H9 (cell line): Measurements from ENCODE around the gene CEP250. TPM values are rescaled to one million over a fixed set of nuclear protein-coding genes. Genes with fewer than 3 reads are reported as not detected.

ENCODE experiments used
- DNase-seq: peaks from one replicate; pipeline ENCODE4 v3.0.0-alpha.2; 2017
- H2AFZ ChIP-seq: one replicate; pipeline ENCODE4 v1.6.1; 2013; ENCODE audit warnings: mild to moderate bottlenecking, low read length, control low read depth, moderate library complexity
- H2AK5ac ChIP-seq: 2 replicates; pipeline ENCODE4 v1.6.1; 2013; ENCODE audit warnings: low read length, control low read depth, mixed read lengths; ENCODE audit not compliant: insufficient read length
- H2BK120ac ChIP-seq: one replicate; pipeline ENCODE4 v1.6.1; 2013; ENCODE audit warnings: low read depth, mild to moderate bottlenecking, low read length, control low read depth, inconsistent platforms; ENCODE audit not compliant: poor library complexity, severe bottlenecking
- H2BK12ac ChIP-seq: 2 replicates; pipeline ENCODE4 v1.6.1; 2013; ENCODE audit warnings: low read length, control low read depth, mixed read lengths, low read depth; ENCODE audit not compliant: insufficient read length
- H2BK15ac ChIP-seq: 2 replicates; pipeline ENCODE4 v1.6.1; 2013; ENCODE audit warnings: low read depth, low read length, control low read depth
- H2BK20ac ChIP-seq: one replicate; pipeline ENCODE4 v1.6.1; 2013; ENCODE audit warnings: low read depth, mild to moderate bottlenecking, low read length, control low read depth, inconsistent platforms; ENCODE audit not compliant: poor library complexity, severe bottlenecking
- H2BK5ac ChIP-seq: 2 replicates; pipeline ENCODE4 v1.6.1; 2013; ENCODE audit warnings: low read length, control low read depth, mixed read lengths; ENCODE audit not compliant: insufficient read length
- H3K14ac ChIP-seq: 2 replicates; pipeline ENCODE4 v1.6.1; 2013; ENCODE audit warnings: low read length, control low read depth; ENCODE audit not compliant: insufficient read depth
- H3K18ac ChIP-seq: 2 replicates; pipeline ENCODE4 v1.6.1; 2013; ENCODE audit warnings: low read depth, mild to moderate bottlenecking, mixed read lengths, low read length, control low read depth; ENCODE audit not compliant: insufficient read length
- H3K23ac ChIP-seq: 2 replicates; pipeline ENCODE4 v1.6.1; 2013; ENCODE audit warnings: low read length, control low read depth, mixed read lengths, low read depth; ENCODE audit not compliant: insufficient read length
- H3K23me2 ChIP-seq: 2 replicates; pipeline ENCODE4 v1.6.1; 2013; ENCODE audit warnings: low read depth, mild to moderate bottlenecking, mixed read lengths, low read length, control low read depth; ENCODE audit not compliant: insufficient read length, poor library complexity, severe bottlenecking
- H3K27ac ChIP-seq: 2 replicates; pipeline ENCODE4 v1.5.1; 2013; ENCODE audit warnings: low read length, control low read depth, mixed read lengths, low read depth; ENCODE audit not compliant: insufficient read length
- H3K27me3 ChIP-seq: 2 replicates; pipeline ENCODE4 v1.6.1; 2013; ENCODE audit warnings: low read length, control low read depth, inconsistent platforms; ENCODE audit not compliant: insufficient read depth
- H3K4ac ChIP-seq: 2 replicates; pipeline ENCODE4 v1.6.1; 2013; ENCODE audit warnings: low read depth, mild to moderate bottlenecking, control low read depth, inconsistent platforms, low read length, moderate library complexity
- H3K4me1 ChIP-seq: 2 replicates; pipeline ENCODE4 v1.6.1; 2013; ENCODE audit warnings: low read length, control low read depth, inconsistent platforms; ENCODE audit not compliant: insufficient read depth
- H3K4me2 ChIP-seq: 2 replicates; pipeline ENCODE4 v1.6.1; 2013; ENCODE audit warnings: low read length, control low read depth, mixed read lengths; ENCODE audit not compliant: insufficient read length, insufficient read depth
- H3K56ac ChIP-seq: 2 replicates; pipeline ENCODE4 v1.6.1; 2013; ENCODE audit warnings: low read depth, mild to moderate bottlenecking, mixed read lengths, low read length, control low read depth; ENCODE audit not compliant: insufficient read length
- H3K79me1 ChIP-seq: 2 replicates; pipeline ENCODE4 v1.6.1; 2013; ENCODE audit warnings: low read depth, mild to moderate bottlenecking, moderate library complexity, low read length, control low read depth, inconsistent platforms; ENCODE audit not compliant: insufficient read depth, poor library complexity, severe bottlenecking
- H3K79me2 ChIP-seq: 2 replicates; pipeline ENCODE4 v1.6.1; 2013; ENCODE audit warnings: low read length, control low read depth, inconsistent platforms; ENCODE audit not compliant: insufficient read depth
- H3K9ac ChIP-seq: 2 replicates; pipeline ENCODE4 v1.6.1; 2013; ENCODE audit warnings: low read length, control low read depth, mixed read lengths; ENCODE audit not compliant: insufficient read length; ENCODE audit errors: extremely low read depth
- H3K9me3 ChIP-seq: one replicate; pipeline ENCODE4 v1.6.1; 2013; ENCODE audit warnings: low read depth, low read length, inconsistent platforms; ENCODE audit not compliant: control insufficient read depth
- H3T11ph ChIP-seq: one replicate; pipeline ENCODE4 v1.6.1; 2013; ENCODE audit warnings: mild to moderate bottlenecking, low read length, control low read depth, inconsistent platforms
- H4K20me1 ChIP-seq: one replicate; pipeline ENCODE4 v1.6.1; 2013; ENCODE audit not compliant: control insufficient read depth, insufficient read length, insufficient read depth
- H4K5ac ChIP-seq: 2 replicates; pipeline ENCODE4 v1.6.1; 2013; ENCODE audit warnings: low read depth, mild to moderate bottlenecking, mixed read lengths, low read length, control low read depth; ENCODE audit not compliant: insufficient read length
- H4K8ac ChIP-seq: replicated peaks from 2 replicates; pipeline ENCODE4 v1.6.1; 2013; ENCODE audit warnings: low read length, control low read depth, mixed read lengths, low read depth; ENCODE audit not compliant: insufficient read length
- H4K91ac ChIP-seq: 2 replicates; pipeline ENCODE4 v1.6.1; 2013; ENCODE audit warnings: low read depth, mild to moderate bottlenecking, moderate library complexity, mixed read lengths, low read length, control low read depth; ENCODE audit not compliant: insufficient read length
- H3K27ac Mint-ChIP-seq, 3 experiments: 2 replicates in 2 of 3; 3 replicates in 1 of 3; pipeline ENCODE4 v1.8.0; 2020 to 2021; ENCODE audit warnings: mixed read lengths in 3 of 3, mild to moderate bottlenecking in 1 of 3, moderate library complexity in 1 of 3
- H3K27me3 Mint-ChIP-seq: 2 replicates; pipeline ENCODE4 v1.8.0; 2021; ENCODE audit warnings: low read depth, mild to moderate bottlenecking, moderate library complexity, mixed read lengths
- H3K36me3 Mint-ChIP-seq, 3 experiments: 2 replicates in 2 of 3; 3 replicates in 1 of 3; pipeline ENCODE4 v1.8.0; 2020 to 2021; ENCODE audit warnings: low read depth in 3 of 3, mixed read lengths in 3 of 3; ENCODE audit not compliant: insufficient read depth in 1 of 3
- H3K4me1 Mint-ChIP-seq, 2 experiments: 2 replicates each; pipeline ENCODE4 v1.8.0; 2020; ENCODE audit warnings: mixed read lengths in 2 of 2
- H3K4me3 Mint-ChIP-seq, 2 experiments: 2 replicates in 1 of 2; 3 replicates in 1 of 2; pipeline ENCODE4 v1.8.0; 2020 to 2021; ENCODE audit warnings: mild to moderate bottlenecking in 2 of 2, mixed read lengths in 2 of 2, moderate library complexity in 1 of 2
- H3K9me3 Mint-ChIP-seq, 2 experiments: 2 replicates in 1 of 2; 3 replicates in 1 of 2; pipeline ENCODE4 v1.8.0; 2020; ENCODE audit warnings: mild to moderate bottlenecking in 2 of 2, mixed read lengths in 2 of 2, moderate library complexity in 1 of 2
- WGBS: extraction: QIAGEN DNeasy Blood & Tissue Kit; methylation state at CpG from one replicate; pipeline ENCODE4 v1.1.7; 2013; ENCODE audit warnings: missing lambda C conversion rate, low lambda C conversion rate, mixed read lengths; ENCODE audit not compliant: insufficient read length; ENCODE audit errors: extremely low coverage; 5-methylcytosine and 5-hydroxymethylcytosine counted together
- total RNA-seq: library from RNA; stranded (reverse); gene quantifications from 2 replicates; pipeline ENCODE4 v1.2.1, GENCODE V29; 2021
- TF ChIP-seq, protein P1 (sequence below): fragments of 200-600 bp; sonication (generic); conservative IDR thresholded peaks from 3 replicates; pipeline ENCODE4 v1.8.0; 2021; ENCODE audit warnings: antibody characterized with exemption, mild to moderate bottlenecking

Gene CEP250
- total RNA-seq, 1 experiment from 2014 or later = 29.8 TPM

DNA sequence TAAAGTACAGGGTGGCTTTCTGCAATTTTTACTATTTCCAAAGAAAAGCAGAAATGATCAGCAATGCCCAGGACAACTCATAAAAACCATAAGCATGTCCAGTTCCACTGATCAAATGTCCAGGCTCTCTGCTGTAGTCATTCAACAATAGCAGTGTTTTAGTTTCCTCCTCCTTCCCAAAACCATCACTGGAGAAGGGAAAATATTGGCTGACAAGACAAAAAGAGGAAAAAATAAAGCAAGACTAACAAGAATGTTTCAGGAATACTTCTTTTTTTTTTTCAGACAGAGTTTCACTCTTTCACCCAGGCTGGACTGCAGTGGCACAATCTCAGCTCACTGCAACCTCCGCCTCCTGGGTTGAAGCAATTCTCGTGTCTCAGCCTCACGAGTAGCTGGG, 45.9 kb upstream of the CEP250 start:
- Histone ChIP-seq H4K91ac (no peak overlapping the region), H3K18ac (no peak overlapping the region), H3K4ac (no peak overlapping the region), H3K27ac (no peak overlapping the region), H4K5ac (no peak overlapping the region), H2BK12ac (no peak overlapping the region), H3K9ac (no peak overlapping the region), H2BK20ac (no peak overlapping the region), H3K14ac (no peak overlapping the region), H3K56ac (no peak overlapping the region), H3T11ph (no peak overlapping the region), H3K79me2 (peaks cover 7% of the 10 kb centered on the region; the same call in 1 of the 2 replicates), H4K20me1 (no peaks in the 10 kb centered on the region), H2AFZ (no peak overlapping the region), H4K8ac (no peak overlapping the region), H3K79me1 (no peaks in the 10 kb centered on the region), H2BK5ac (no peak overlapping the region), H2BK15ac (no peak overlapping the region), H3K4me1 (no peaks in the 10 kb centered on the region), H3K23ac (no peak overlapping the region), H3K23me2 (no peaks in the 10 kb centered on the region), H3K9me3 (no peaks in the 10 kb centered on the region), H3K27me3 (no peaks in the 10 kb centered on the region), H2BK120ac (no peak overlapping the region), H3K4me2 (no peak overlapping the region), H2AK5ac (no peak overlapping the region)
- H3K36me3 Mint-ChIP-seq = peaks cover 24 to 43% (median 43%) of the 10 kb centered on the region in 3 experiments; a peak in 6 of 7 replicates
- peaks cover 5 to 9% of the 10 kb centered on the region in 2 experiments for H3K4me1 Mint-ChIP-seq
- H3K9me3 Mint-ChIP-seq = no peaks in the 10 kb centered on the region
- no peak for DNase-seq
- H3K27me3 Mint-ChIP-seq = peaks cover 1% of the 10 kb centered on the region; the same call in 1 of the 2 replicates
- no peak overlapping the region for H3K27ac Mint-ChIP-seq
- TF ChIP-seq, protein P1, sequence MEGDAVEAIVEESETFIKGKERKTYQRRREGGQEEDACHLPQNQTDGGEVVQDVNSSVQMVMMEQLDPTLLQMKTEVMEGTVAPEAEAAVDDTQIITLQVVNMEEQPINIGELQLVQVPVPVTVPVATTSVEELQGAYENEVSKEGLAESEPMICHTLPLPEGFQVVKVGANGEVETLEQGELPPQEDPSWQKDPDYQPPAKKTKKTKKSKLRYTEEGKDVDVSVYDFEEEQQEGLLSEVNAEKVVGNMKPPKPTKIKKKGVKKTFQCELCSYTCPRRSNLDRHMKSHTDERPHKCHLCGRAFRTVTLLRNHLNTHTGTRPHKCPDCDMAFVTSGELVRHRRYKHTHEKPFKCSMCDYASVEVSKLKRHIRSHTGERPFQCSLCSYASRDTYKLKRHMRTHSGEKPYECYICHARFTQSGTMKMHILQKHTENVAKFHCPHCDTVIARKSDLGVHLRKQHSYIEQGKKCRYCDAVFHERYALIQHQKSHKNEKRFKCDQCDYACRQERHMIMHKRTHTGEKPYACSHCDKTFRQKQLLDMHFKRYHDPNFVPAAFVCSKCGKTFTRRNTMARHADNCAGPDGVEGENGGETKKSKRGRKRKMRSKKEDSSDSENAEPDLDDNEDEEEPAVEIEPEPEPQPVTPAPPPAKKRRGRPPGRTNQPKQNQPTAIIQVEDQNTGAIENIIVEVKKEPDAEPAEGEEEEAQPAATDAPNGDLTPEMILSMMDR = no peak
- WGBS = no CpG with 5 or more reads among the region's 3 CpGs
- no peak overlapping the region for H3K4me3 Mint-ChIP-seq
